DMS 273 treated with DMSO at 0.1 percent for 48 hours (cell line): ENCODE measurements around the gene ZSCAN2.

Experiments used
- DNase-seq: peaks from one replicate; lab custom pipeline; 2025; lab: John Stamatoyannopoulos, UW

Gene ZSCAN2

DNA sequence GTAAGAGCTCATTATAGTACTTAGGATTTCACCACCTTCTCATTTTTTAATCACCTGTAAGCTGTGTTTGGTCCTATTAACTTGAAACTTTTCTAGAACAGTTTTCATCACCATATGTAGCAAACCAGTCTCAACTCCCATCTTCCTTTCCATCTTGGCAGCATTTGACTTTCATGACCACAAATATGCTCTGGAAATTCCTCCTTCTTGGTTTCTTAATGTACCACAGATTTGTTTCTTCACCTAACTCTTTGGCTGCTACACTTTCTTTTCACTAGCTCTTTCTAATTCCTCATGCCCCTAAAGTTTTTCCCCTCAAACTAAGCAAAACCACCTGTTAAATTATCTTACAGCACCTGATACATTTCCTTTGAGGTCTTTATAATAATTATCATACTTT lies 70.4 kb downstream of the ZSCAN2 start:
- DNase-seq: no peak
